Sigmoid colon (tissue), 4 donors: ENCODE data around the gene UBR1.

Source experiments
- CTCF ChIP-seq, 4 experiments: fragments of 450-650 bp in 3 of 4; fragments of 200-600 bp in 1 of 4; IDR thresholded peaks; one replicate each; pipeline ENCODE4 v1.5.1; 2016 to 2019; ENCODE audit warnings: antibody characterized with exemption in 4 of 4, mild to moderate bottlenecking in 3 of 4, moderate library complexity in 2 of 4
- EP300 ChIP-seq, 4 donors: sonication (generic); formaldehyde crosslinking; IDR thresholded peaks; one replicate each; pipeline ENCODE4 v1.6.1; 2017; ENCODE audit warnings: antibody characterized with exemption in 4 of 4

GRCh38 chr15:43134157-43134635 lies 28.4 kb upstream of the UBR1 start:
- TF ChIP-seq CTCF (IDR thresholded peaks at IDR 0.05) (no peak), EP300 (IDR thresholded peaks at IDR 0.05) (no peak)
